Stomach smooth muscle (tissue), 2 donors: ENCODE measurements around the gene GINS2.

ENCODE experiments used
- H3K27ac ChIP-seq: one replicate; pipeline ENCODE4 v1.7.0; 2013; ENCODE audit warnings: mild to moderate bottlenecking, low read length, inconsistent platforms
- H3K27me3 ChIP-seq, 2 donors: one replicate each; pipeline ENCODE4 v1.7.0; 2013; ENCODE audit warnings: low read length in 2 of 2; ENCODE audit not compliant: insufficient read depth in 2 of 2, control insufficient read depth in 1 of 2
- H3K36me3 ChIP-seq, 2 donors: one replicate each; pipeline ENCODE4 v1.7.0; 2013; ENCODE audit warnings: low read length in 2 of 2; ENCODE audit not compliant: control insufficient read depth in 2 of 2, insufficient read depth in 2 of 2
- H3K4me1 ChIP-seq: one replicate; pipeline ENCODE4 v1.7.0; 2013; ENCODE audit warnings: low read length; ENCODE audit not compliant: control insufficient read depth, insufficient read depth
- H3K4me3 ChIP-seq, 2 donors: one replicate each; pipeline ENCODE4 v1.7.0; 2013; ENCODE audit warnings: low read length in 2 of 2
- H3K9ac ChIP-seq, 2 donors: one replicate each; pipeline ENCODE4 v1.7.0; 2013; ENCODE audit warnings: low read length in 2 of 2, mild to moderate bottlenecking in 1 of 2
- H3K9me3 ChIP-seq, 2 donors: one replicate each; pipeline ENCODE4 v1.7.0; 2013; ENCODE audit warnings: low read length in 2 of 2; ENCODE audit not compliant: control insufficient read depth in 2 of 2
- donor health status: healthy.
- donor health status: Pancreatic carcinoma.

GINS2 gene

GRCh38 chr16:85659805-85660511 lies 28.8 kb downstream of the GINS2 start:
- H3K9me3 ChIP-seq = no peaks in the 10 kb centered on the region
- H3K27me3 ChIP-seq = no peaks in the 10 kb centered on the region
- H3K36me3 ChIP-seq = peaks cover 59 to 61% of the 10 kb centered on the region in 2 donors
- no peak overlapping the region for H3K4me3 ChIP-seq
- no peak overlapping the region for H3K27ac ChIP-seq
- H3K9ac ChIP-seq = no peak overlapping the region
- peaks cover 9% of the 10 kb centered on the region for H3K4me1 ChIP-seq

DNA sequence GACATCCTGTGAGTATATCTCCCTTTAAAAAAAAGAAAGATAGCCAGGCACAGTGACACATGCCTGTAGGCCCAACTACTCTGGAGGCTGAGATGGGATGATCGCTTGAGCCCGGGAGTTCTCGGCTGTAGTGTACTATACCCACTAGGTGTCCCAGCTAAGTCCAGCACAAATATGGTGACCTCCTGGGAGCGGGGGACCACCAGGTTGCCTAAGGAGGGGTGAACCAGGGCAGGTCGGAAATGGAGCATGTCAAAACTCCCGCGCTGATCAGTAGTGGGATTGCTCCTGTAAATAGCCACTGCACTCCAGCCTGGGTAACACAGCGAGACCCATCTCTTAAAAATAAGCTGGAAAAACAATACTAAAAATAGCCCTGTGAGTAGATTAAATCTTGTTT lies 29.4 kb downstream of the GINS2 start:
- Histone ChIP-seq H3K4me3 (no peak overlapping the region), H3K27me3 (no peaks in the 10 kb centered on the region)

GRCh38 chr16:85658504-85659326 lies 30.0 kb downstream of the GINS2 start:
- Histone ChIP-seq H3K9ac (no peak overlapping the region), H3K36me3 (peaks cover 49 to 57% of the 10 kb centered on the region in 2 donors), H3K9me3 (no peaks in the 10 kb centered on the region), H3K27ac (no peak overlapping the region), H3K27me3 (no peaks in the 10 kb centered on the region), H3K4me1 (peaks cover 12% of the 10 kb centered on the region), H3K4me3 (no peak overlapping the region)

More for the DNA sequence above, 29.4 kb downstream of the GINS2 start:
- peaks cover 9% of the 10 kb centered on the region for H3K4me1 ChIP-seq
- no peak overlapping the region for H3K27ac ChIP-seq
- H3K9ac ChIP-seq = no peak overlapping the region
- H3K9me3 ChIP-seq = no peaks in the 10 kb centered on the region
- H3K36me3 ChIP-seq = peaks cover 55 to 58% of the 10 kb centered on the region in 2 donors

- no peak overlapping the region for H3K9ac ChIP-seq
- no peaks in the 10 kb centered on the region for H3K27me3 ChIP-seq
- no peak overlapping the region for H3K4me3 ChIP-seq
- H3K4me1 ChIP-seq = peaks cover 14% of the 10 kb centered on the region
- H3K27ac ChIP-seq = no peak overlapping the region
- no peaks in the 10 kb centered on the region for H3K9me3 ChIP-seq
- H3K36me3 ChIP-seq = peaks cover 42 to 51% of the 10 kb centered on the region in 2 donors
Observed at GRCh38 chr16:85657996-85658395, 30.8 kb downstream of the GINS2 start.

DNA sequence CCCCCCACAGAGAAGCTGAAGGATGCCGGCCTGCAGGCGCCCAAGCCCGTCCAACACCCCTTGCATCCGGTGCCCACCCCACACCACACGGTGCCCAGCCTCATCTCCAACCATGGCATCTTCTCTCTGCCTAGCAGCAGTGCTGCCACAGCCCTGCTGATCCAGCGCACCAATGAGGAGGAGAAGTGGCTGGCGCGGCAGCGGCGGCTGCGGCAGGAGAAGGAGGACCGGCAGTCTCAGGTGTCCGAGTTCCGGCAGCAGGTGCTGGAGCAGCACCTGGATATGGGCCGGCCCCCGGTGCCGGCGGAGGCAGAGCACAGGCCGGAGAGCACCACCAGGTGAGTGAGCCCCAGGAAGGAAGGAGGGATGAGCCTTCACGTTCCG lies 31.5 kb downstream of the GINS2 start:
- Histone ChIP-seq H3K4me3 (no peak overlapping the region), H3K27me3 (no peaks in the 10 kb centered on the region), H3K9me3 (no peaks in the 10 kb centered on the region), H3K27ac (no peak overlapping the region), H3K36me3 (peaks cover 34 to 45% of the 10 kb centered on the region in 2 donors), H3K4me1 (peaks cover 21% of the 10 kb centered on the region), H3K9ac (no peak overlapping the region)

- Histone ChIP-seq H3K4me1 (peaks cover 27% of the 10 kb centered on the region), H3K9me3 (no peaks in the 10 kb centered on the region), H3K27ac (no peak overlapping the region), H3K9ac (no peak overlapping the region), H3K27me3 (no peaks in the 10 kb centered on the region), H3K36me3 (peaks cover 32 to 42% of the 10 kb centered on the region in 2 donors), H3K4me3 (no peak overlapping the region)
Observed at GRCh38 chr16:85656351-85657266, 32.1 kb downstream of the GINS2 start.

- no peak overlapping the region for H3K4me3 ChIP-seq
- peaks cover 32 to 40% of the 10 kb centered on the region in 2 donors for H3K36me3 ChIP-seq
Observed at GRCh38 chr16:85655216-85656129, 33.3 kb downstream of the GINS2 start.

GRCh38 chr16:85654251-85655095 lies 34.3 kb downstream of the GINS2 start:
- Histone ChIP-seq H3K9ac (no peak overlapping the region), H3K9me3 (no peaks in the 10 kb centered on the region), H3K4me3 (no peak overlapping the region), H3K4me1 (peaks cover 32% of the 10 kb centered on the region), H3K27me3 (no peaks in the 10 kb centered on the region), H3K36me3 (peaks cover 32 to 37% of the 10 kb centered on the region in 2 donors), H3K27ac (no peak overlapping the region)

More at GRCh38 chr16:85655216-85656129, 33.3 kb downstream of the GINS2 start:
- Histone ChIP-seq H3K27me3 (no peaks in the 10 kb centered on the region), H3K9ac (no peak overlapping the region), H3K27ac (no peak overlapping the region), H3K4me1 (peaks cover 34% of the 10 kb centered on the region), H3K9me3 (no peaks in the 10 kb centered on the region)

DNA sequence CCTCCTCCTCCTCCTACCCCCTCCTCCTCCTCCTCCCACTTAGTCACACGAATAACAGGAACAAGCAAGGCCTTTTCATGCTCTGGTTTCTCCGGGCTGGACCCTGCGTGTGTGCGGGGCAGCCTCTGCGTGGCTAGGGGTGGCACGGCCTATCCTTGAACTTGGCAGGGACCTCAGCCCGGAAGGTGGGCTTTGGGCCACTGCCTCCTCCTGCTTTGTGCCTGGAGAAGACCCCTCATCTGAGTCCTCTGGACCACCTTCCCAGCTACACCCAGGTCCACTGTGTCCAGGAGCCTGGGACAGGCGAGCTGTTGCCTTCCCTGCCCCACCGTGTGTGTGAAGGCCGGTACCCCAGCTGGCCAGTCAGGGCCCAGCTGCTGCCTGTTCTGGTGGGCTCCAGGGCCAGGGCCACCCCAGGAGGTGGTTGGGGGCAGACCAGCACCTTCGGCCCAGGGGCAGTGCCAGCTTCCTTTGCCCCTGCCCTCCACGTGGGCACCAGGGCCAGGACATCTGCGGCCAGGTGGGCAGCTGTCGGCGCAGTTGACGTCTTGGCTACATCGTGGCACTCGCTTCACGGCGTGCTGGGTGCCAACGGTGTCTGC lies 35.4 kb downstream of the GINS2 start:
- Histone ChIP-seq H3K27ac (peak overlapping the region; percentile 76), H3K36me3 (peaks cover 24 to 29% of the 10 kb centered on the region in 2 donors), H3K4me3 (no peak overlapping the region)

More for the DNA sequence above, 35.4 kb downstream of the GINS2 start:
- H3K4me1 ChIP-seq = peaks cover 32% of the 10 kb centered on the region
- H3K9ac ChIP-seq = peak overlapping the region in 1 of 2 donors; percentile 21
- H3K27me3 ChIP-seq = no peaks in the 10 kb centered on the region
- H3K9me3 ChIP-seq = no peaks in the 10 kb centered on the region
